SU-DHL-6 (cell line): ENCODE results near the gene LAGE3.

Source experiments
- CTCF ChIP-seq: fragments of 200-600 bp; sonication (generic); IDR thresholded peaks from one replicate; pipeline ENCODE4 v1.5.1; 2017; ENCODE audit warnings: antibody characterized with exemption, mild to moderate bottlenecking, low read length, moderate library complexity; ENCODE audit not compliant: insufficient read depth, poor library complexity, severe bottlenecking
- EZH2phosphoT487 ChIP-seq: fragments of 200-600 bp; sonication (generic), shearing (Covaris generic); conservative IDR thresholded peaks from 2 replicates; pipeline ENCODE4 v1.6.1; 2018; ENCODE audit warnings: mild to moderate bottlenecking, antibody characterized with exemption, low read length, moderate library complexity, mixed read lengths

- TF ChIP-seq CTCF (no peak), EZH2phosphoT487 (no peak)
Observed at GRCh38 chrX:154484255-154485149, 5.4 kb upstream of the LAGE3 start.
